GM08714 (cell line): ENCODE results near the gene RPS27A.
A peak's percentile ranks its signal among the peaks of the same experiment; 100 is the strongest.
"Not testable (repeated sequence)": the region's sequence is repeated elsewhere in the genome, so short reads cannot be mapped to it uniquely, and the experiment has no call there.

Experiments used
- H3K4me3 ChIP-seq: fragments of 200-500 bp; sonication (Bioruptor generic); 2 replicates; pipeline ENCODE4 v1.5.1; 2014; ENCODE audit warnings: mild to moderate bottlenecking, low read length, inconsistent platforms
- ZNF274 ChIP-seq: IDR thresholded peaks from 2 replicates; pipeline ENCODE4 v1.6.1; 2012; ENCODE audit warnings: mild to moderate bottlenecking, low read depth, low read length

RPS27A gene

GRCh38 chr2:55269645-55269990, 37.1 kb downstream of the RPS27A start:
- TF ChIP-seq ZNF274: no peak
- peak overlapping the region; percentile 86 for H3K4me3 ChIP-seq

- not testable (repeated sequence) for H3K4me3 ChIP-seq
These were observed 41.9 kb downstream of the RPS27A start for GRCh38 chr2:55274346-55274745.

- no peak for TF ChIP-seq ZNF274
- no peak overlapping the region for H3K4me3 ChIP-seq
These were observed 44.8 kb downstream of the RPS27A start for GRCh38 chr2:55277310-55277709.

- not testable (repeated sequence) for H3K4me3 ChIP-seq
These were observed 46.8 kb downstream of the RPS27A start for GRCh38 chr2:55279214-55279835.

- H3K4me3 ChIP-seq: not testable (repeated sequence)
These were observed 47.5 kb downstream of the RPS27A start for GRCh38 chr2:55279859-55280424.

- H3K4me3 ChIP-seq: not testable (repeated sequence)
These were observed 48.5 kb downstream of the RPS27A start for GRCh38 chr2:55280851-55281546.

- no peak for TF ChIP-seq ZNF274
- peak overlapping the region; percentile 94 for H3K4me3 ChIP-seq
These were observed 49.8 kb downstream of the RPS27A start for GRCh38 chr2:55282110-55282917.

- peak overlapping the region; percentile 94; the same call in 1 of the 2 replicates for H3K4me3 ChIP-seq
- TF ChIP-seq ZNF274: no peak
These were observed 50.6 kb downstream of the RPS27A start for GRCh38 chr2:55283083-55283482.
